GM19467 (cell line): Measurements from ENCODE around the gene CAMK4.
"Not testable (repeated sequence)": the region's sequence is repeated elsewhere in the genome, so short reads cannot be mapped to it uniquely, and the experiment has no call there.

Experiments used
- ATAC-seq: cut with Tn5 transposase; IDR thresholded peaks from one replicate; pipeline ENCODE4 v1.9.1; 2021; ENCODE audit warnings: mild to moderate bottlenecking, moderate library complexity; ENCODE audit not compliant: unreplicated experiment

CAMK4 gene

GRCh38 chr5:111254613-111255012, 30.4 kb downstream of the CAMK4 start:
- ATAC-seq, result peak; percentile 68

- ATAC-seq, result no peak
These were observed 31.0 kb downstream of the CAMK4 start for GRCh38 chr5:111255169-111255568.

- no peak for ATAC-seq
These were observed 31.9 kb downstream of the CAMK4 start for GRCh38 chr5:111256128-111256527.

- not testable (repeated sequence) for ATAC-seq
These were observed 33.4 kb downstream of the CAMK4 start for GRCh38 chr5:111257610-111258009.

GRCh38 chr5:111259636-111260035, 35.5 kb downstream of the CAMK4 start:
- no peak for ATAC-seq

- ATAC-seq, result no peak
These were observed 37.4 kb downstream of the CAMK4 start for GRCh38 chr5:111261610-111262009.

- no peak for ATAC-seq
These were observed 38.0 kb downstream of the CAMK4 start for GRCh38 chr5:111262153-111262552.

- no peak for ATAC-seq
These were observed 38.6 kb downstream of the CAMK4 start for GRCh38 chr5:111262815-111263214.

GRCh38 chr5:111266491-111266890, 42.3 kb downstream of the CAMK4 start:
- no peak for ATAC-seq

- no peak for ATAC-seq
These were observed 44.1 kb downstream of the CAMK4 start for GRCh38 chr5:111268300-111268699.

GRCh38 chr5:111271885-111272284, 47.7 kb downstream of the CAMK4 start:
- ATAC-seq, result no peak

GRCh38 chr5:111277061-111277460, 52.9 kb downstream of the CAMK4 start:
- ATAC-seq, result no peak

GRCh38 chr5:111278858-111279504, 54.8 kb downstream of the CAMK4 start:
- ATAC-seq, result peak; percentile 87

GRCh38 chr5:111280282-111280951, 56.2 kb downstream of the CAMK4 start:
- ATAC-seq, result no peak

GRCh38 chr5:111282798-111283197, 58.6 kb downstream of the CAMK4 start:
- ATAC-seq, result no peak

- ATAC-seq, result no peak
These were observed 60.6 kb downstream of the CAMK4 start for GRCh38 chr5:111284825-111285224.

- no peak for ATAC-seq
These were observed 70.4 kb downstream of the CAMK4 start for GRCh38 chr5:111294551-111294950.

GRCh38 chr5:111295649-111296048, 71.5 kb downstream of the CAMK4 start:
- ATAC-seq, result no peak

GRCh38 chr5:111296570-111296969, 72.4 kb downstream of the CAMK4 start:
- no peak for ATAC-seq

- no peak for ATAC-seq
These were observed 74.9 kb downstream of the CAMK4 start for GRCh38 chr5:111299067-111299481.

GRCh38 chr5:111299831-111300432, 75.7 kb downstream of the CAMK4 start:
- no peak for ATAC-seq

- ATAC-seq, result no peak
These were observed 77.1 kb downstream of the CAMK4 start for GRCh38 chr5:111301264-111301663.
